Purkinje cell (primary cell): ENCODE data around the gene SMPD2. TPM values are rescaled to one million over a fixed set of nuclear protein-coding genes. Genes with fewer than 3 reads are reported as not detected.

Experiments used
- polyA plus RNA-seq: library from polyadenylated mRNA; unstranded; fragments of >200 nt; fragmentation: Nextera tagmentation; gene quantifications from 2 replicates; pipeline ENCODE4 v1.2.1, GENCODE V29; 2014

SMPD2 gene
- polyA plus RNA-seq: 0.34 and 0.58 TPM in 2 replicates

GRCh38 chr6:109440331-109441068 lies at the start of gene SMPD2, which contains the start of gene PPIL6:
SMPD2 (plus strand) TSS chr6:109440724; CDS start chr6:109441122, 398 bp downstream.
PPIL6 (minus strand) TSS chr6:109440628; CDS start chr6:109440590, 38 bp downstream.

GRCh38 chr6:109455437-109456110 lies 15.1 kb downstream of the SMPD2 start, which contains the start of gene MICAL1:
MICAL1 (minus strand) TSS chr6:109455772; CDS start chr6:109454196, 1,576 bp downstream.

GRCh38 chr6:109482905-109483734 lies 42.6 kb downstream of the SMPD2 start, which contains the start of gene ZBTB24:
ZBTB24 (minus strand) TSS chr6:109483219; CDS start chr6:109482026, 1,193 bp downstream.

Other genes starting within 250 kb of the SMPD2 start
- gene CD164, start 58.3 kb upstream of the SMPD2 start, polyA plus RNA-seq: 51.9 and 67.9 TPM in 2 replicates
- gene PPIL6, start 96 bp upstream of the SMPD2 start, polyA plus RNA-seq: 16.7 and 18.1 TPM in 2 replicates
- 0.23 and 1.7 TPM in 2 replicates for gene MICAL1, start 15.0 kb downstream of the SMPD2 start, polyA plus RNA-seq
- 1.2 and 2.9 TPM in 2 replicates for gene ZBTB24, start 42.5 kb downstream of the SMPD2 start, polyA plus RNA-seq